HepG2 (cell line): Measurements from ENCODE around the gene ANKIB1. TPM values are rescaled to one million over a fixed set of nuclear protein-coding genes. Genes with fewer than 3 reads are reported as not detected.
A peak's percentile ranks its signal among the peaks of the same experiment; 100 is the strongest.

Experiments used
- ARID3A ChIP-seq: IDR thresholded peaks from 2 replicates; pipeline ENCODE4 v1.6.1; 2012; ENCODE audit warnings: low read depth, low read length, improper control_type of control experiment
- CTCF ChIP-seq: sonication (generic); formaldehyde crosslinking; IDR thresholded peaks from 2 replicates; pipeline ENCODE4 v1.5.0; 2020; ENCODE audit warnings: mild to moderate bottlenecking, missing genetic modification reagents, moderate library complexity
- E2F5 ChIP-seq: sonication (generic); formaldehyde crosslinking; conservative IDR thresholded peaks from 2 replicates; pipeline ENCODE4 v1.4.0; 2020; ENCODE audit warnings: missing genetic modification reagents
- ETV5 ChIP-seq: IDR thresholded peaks from 2 replicates; pipeline ENCODE4 v1.6.1; 2018; ENCODE audit warnings: missing biosample characterization, missing genetic modification reagents, inconsistent platforms, borderline replicate concordance
- GATAD2A ChIP-seq: IDR thresholded peaks from 2 replicates; pipeline ENCODE4 v1.6.1; 2016
- HINFP ChIP-seq: sonication (generic); formaldehyde crosslinking; IDR thresholded peaks from 2 replicates; pipeline ENCODE4 v1.4.0; 2020; ENCODE audit warnings: low read depth, mild to moderate bottlenecking, missing genetic modification reagents
- IKZF1 ChIP-seq: fragments of 450-650 bp; IDR thresholded peaks from 2 replicates; pipeline ENCODE4 v1.7.1; 2016
- MLLT10 ChIP-seq: sonication (generic); formaldehyde crosslinking; IDR thresholded peaks from 2 replicates; pipeline ENCODE4 v1.4.0; 2020; ENCODE audit warnings: missing genetic modification reagents
- MNT ChIP-seq: fragments of 450-650 bp; IDR thresholded peaks from 2 replicates; pipeline ENCODE4 v1.6.1; 2016
- MTA1 ChIP-seq: sonication (generic); formaldehyde crosslinking; IDR thresholded peaks from 2 replicates; pipeline ENCODE4 v1.4.0; 2020; ENCODE audit warnings: missing genetic modification reagents, mild to moderate bottlenecking, borderline replicate concordance
- MTF2 ChIP-seq: sonication (generic); formaldehyde crosslinking; IDR thresholded peaks from 2 replicates; pipeline ENCODE4 v1.5.0; 2020; ENCODE audit warnings: missing genetic modification reagents, borderline replicate concordance
- TEAD3 ChIP-seq: optimal IDR thresholded peaks from 2 replicates; pipeline ENCODE3; 2016; ENCODE audit warnings: borderline replicate concordance
- U2AF1 ChIP-seq: fragments of 200-400 bp; formaldehyde crosslinking; optimal IDR thresholded peaks from 2 replicates; pipeline ENCODE3; 2017; ENCODE audit warnings: mild to moderate bottlenecking, low read depth, low read length
- ZFX ChIP-seq: sonication (generic); formaldehyde crosslinking; IDR thresholded peaks from 2 replicates; pipeline ENCODE4 v1.4.0; 2020; ENCODE audit warnings: mild to moderate bottlenecking, low read depth, missing genetic modification reagents, moderate library complexity
- ZMAT3 ChIP-seq: sonication (generic); formaldehyde crosslinking; conservative IDR thresholded peaks from 2 replicates; pipeline ENCODE4 v1.7.0; 2021; ENCODE audit warnings: missing genetic modification reagents
- ZNF367 ChIP-seq: sonication (generic); formaldehyde crosslinking; IDR thresholded peaks from 2 replicates; pipeline ENCODE4 v1.4.0; 2020; ENCODE audit warnings: missing genetic modification reagents, borderline replicate concordance
- ZNF597 ChIP-seq: sonication (generic); formaldehyde crosslinking; IDR thresholded peaks from 2 replicates; pipeline ENCODE4 v1.5.0; 2020; ENCODE audit warnings: missing genetic modification reagents
- ZNF639 ChIP-seq: conservative IDR thresholded peaks from 2 replicates; pipeline ENCODE4 v1.6.1; 2018; ENCODE audit warnings: missing genetic modification reagents
- ZNF879 ChIP-seq: sonication (generic); formaldehyde crosslinking; IDR thresholded peaks from 2 replicates; pipeline ENCODE4 v1.8.1; 2023; ENCODE audit warnings: missing genetic modification reagents
- polyA plus RNA-seq, 8 experiments: library from polyadenylated mRNA; depleted of rRNA in 3 of 8; stranded (reverse) in 7 of 8; unstranded in 1 of 8; fragments of >200 nt; fragmentation: Illumina TruSeq in 4 of 8; extraction: Trizol in 4 of 8; gene quantifications; 2 replicates each; pipeline versions ENCODE4 v1.2.1 to v1.2.3, GENCODE V29; 2011 to 2016; ENCODE audit warnings: low read depth in 4 of 8, missing spikeins in 1 of 8, mixed read lengths in 1 of 8; ENCODE audit not compliant: insufficient read depth in 1 of 8
- total RNA-seq, 5 experiments: library from RNA; depleted of rRNA; stranded (reverse); fragments of >200 nt; fragmentation: Illumina TruSeq; extraction: Trizol; gene quantifications; 2 replicates each; pipeline ENCODE4 v1.2.3, GENCODE V29; 2016; ENCODE audit warnings: low read depth in 1 of 5

ANKIB1 gene
- total and polyA plus RNA-seq, 2 of the 13 experiments (the other 11 are each of a cell fraction or from before 2014, with no cell fraction given) = 28.7 to 29.6 TPM

- TF ChIP-seq U2AF1 (no peak), MLLT10 (CRISPR knock-in tag) (no peak), GATAD2A (CRISPR knock-in tag) (0 out of 2 replicates have a peak, but pooled peaks have one; percentile 47), ETV5 (CRISPR knock-in tag) (peak; percentile 92), MNT (no peak), ZMAT3 (CRISPR knock-in tag) (peak; percentile 60; the same call in 1 of the 2 replicates), MTF2 (CRISPR knock-in tag) (no peak), TEAD3 (CRISPR knock-in tag) (peak; percentile 64), ZNF367 (CRISPR knock-in tag) (0 out of 2 replicates have a peak, but pooled peaks have one; percentile 44), MTA1 (peak; percentile 46; the same call in 1 of the 2 replicates), ZNF639 (CRISPR knock-in tag) (no peak), ZFX (CRISPR knock-in tag) (peak; percentile 95), CTCF (CRISPR knock-in tag) (peak; percentile 95), ARID3A (peak; percentile 68; the same call in 1 of the 2 replicates), E2F5 (CRISPR knock-in tag) (no peak), ZNF597 (CRISPR knock-in tag) (no peak), IKZF1 (no peak), HINFP (peak; percentile 29; the same call in 1 of the 2 replicates), ZNF879 (CRISPR knock-in tag) (peak; percentile 50; the same call in 1 of the 2 replicates)
Measured at GRCh38 chr7:92447345-92448204, 201.8 kb downstream of the ANKIB1 start, which contains the start of gene GATAD1 (continued).
